ENCODE measurements around the gene PRDX5. TPM values are rescaled to one million over a fixed set of nuclear protein-coding genes. Genes with fewer than 3 reads are reported as not detected.
A peak's percentile ranks its signal among the peaks of the same experiment; 100 is the strongest.

PRDX5 gene
- total RNA-seq, 1 donor from 2014 or later, result 245 TPM

DNA sequence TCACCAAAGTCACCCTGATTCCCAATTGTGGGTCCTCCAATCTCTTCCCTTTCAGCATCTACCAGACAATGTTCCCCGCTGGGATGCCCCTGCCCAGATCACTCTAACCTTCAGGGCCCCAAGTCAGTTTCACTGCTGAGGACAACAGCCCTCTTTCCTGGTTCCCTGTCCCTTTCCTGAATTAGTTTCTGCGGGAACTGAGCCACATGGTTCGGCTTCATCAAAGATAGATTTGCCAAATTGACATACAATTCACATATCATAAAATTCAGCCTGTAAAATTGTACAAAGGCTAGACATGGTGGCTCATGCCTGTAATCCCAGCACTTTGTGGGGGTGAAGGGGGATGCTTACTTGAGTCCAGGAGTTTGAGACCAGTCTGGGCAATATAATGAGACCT is 10.1 kb downstream of the PRDX5 start:
- DNase-seq, result no peak

DNA sequence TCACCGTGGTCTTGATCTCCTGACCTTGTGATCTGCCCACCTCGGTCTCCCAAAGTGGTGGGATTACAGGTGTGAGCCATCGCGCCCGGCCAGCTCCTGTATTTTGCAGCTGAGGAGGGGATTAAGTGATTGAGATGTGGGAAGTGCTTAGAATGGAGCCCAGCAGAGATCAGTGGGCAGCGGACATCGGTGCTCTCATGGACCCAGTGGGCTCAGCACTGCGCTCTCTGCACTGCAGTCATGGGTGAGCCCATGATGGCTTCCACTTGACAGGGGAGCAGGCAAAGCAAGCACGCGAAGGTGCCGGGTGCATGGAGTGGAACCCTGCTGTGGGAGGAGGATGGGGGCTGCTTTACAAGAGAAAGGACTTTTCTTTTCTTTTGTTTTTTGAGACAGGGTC is 13.0 kb downstream of the PRDX5 start:
- DNase-seq, result no peak

DNA sequence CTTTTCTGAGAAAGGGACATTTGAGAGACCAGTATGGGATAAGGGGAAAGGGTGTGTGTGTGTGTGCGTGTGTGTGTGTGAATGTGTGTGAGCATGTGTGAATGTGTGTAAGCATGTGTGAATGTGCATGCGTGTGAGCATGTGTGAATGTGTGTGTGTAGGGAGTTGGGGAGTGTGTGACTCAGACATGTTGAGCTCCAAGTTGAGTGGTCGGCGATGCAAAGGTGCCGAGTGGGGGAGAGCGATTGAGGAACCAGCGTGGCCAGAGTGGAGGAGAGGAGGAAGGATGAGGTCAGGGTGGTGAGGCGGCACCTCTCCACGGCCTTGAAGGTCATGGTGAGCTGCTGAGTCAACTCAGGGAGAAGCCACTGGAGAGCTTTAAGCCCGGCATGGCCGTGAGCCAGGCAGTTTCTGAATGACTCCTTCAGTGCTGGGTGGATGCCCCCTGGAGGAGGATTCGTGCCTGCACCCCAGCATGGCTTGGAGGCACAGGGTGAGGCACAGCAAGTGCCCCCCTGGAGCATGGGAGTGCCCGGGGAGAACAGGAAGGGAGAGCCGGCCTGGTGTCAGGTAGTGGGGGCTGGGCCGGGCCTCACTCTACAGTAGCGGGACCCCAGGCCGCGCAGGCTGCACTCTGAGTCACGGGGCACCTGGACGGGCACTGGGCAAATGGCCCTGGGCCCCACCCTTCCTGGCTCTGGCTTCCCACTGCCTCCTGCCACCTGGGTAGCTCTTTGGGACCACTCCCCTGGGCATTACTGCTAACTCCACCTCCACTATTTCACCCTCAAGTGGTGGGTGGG is 13.8 kb downstream of the PRDX5 start:
- DNase-seq, result peak; percentile 85

DNA sequence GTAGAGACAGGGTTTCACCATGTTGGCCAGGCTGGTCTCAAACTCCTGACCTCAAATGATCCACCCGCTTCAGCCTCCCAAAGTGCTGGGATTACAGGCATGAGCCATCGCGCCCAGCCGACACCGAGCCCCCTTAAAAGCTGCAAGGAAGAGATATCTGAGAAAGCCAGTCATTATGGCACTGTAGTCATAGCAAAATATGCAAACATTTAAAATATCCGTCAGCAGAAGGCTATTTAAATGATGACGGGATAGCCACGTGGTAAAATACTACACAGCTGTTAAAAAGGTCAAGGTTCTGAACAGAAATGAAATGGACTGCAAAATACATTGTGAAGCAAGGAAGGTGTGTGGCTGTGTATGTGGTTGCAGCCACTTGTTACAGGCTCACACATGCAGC is 15.6 kb downstream of the PRDX5 start:
- no peak for DNase-seq

DNA sequence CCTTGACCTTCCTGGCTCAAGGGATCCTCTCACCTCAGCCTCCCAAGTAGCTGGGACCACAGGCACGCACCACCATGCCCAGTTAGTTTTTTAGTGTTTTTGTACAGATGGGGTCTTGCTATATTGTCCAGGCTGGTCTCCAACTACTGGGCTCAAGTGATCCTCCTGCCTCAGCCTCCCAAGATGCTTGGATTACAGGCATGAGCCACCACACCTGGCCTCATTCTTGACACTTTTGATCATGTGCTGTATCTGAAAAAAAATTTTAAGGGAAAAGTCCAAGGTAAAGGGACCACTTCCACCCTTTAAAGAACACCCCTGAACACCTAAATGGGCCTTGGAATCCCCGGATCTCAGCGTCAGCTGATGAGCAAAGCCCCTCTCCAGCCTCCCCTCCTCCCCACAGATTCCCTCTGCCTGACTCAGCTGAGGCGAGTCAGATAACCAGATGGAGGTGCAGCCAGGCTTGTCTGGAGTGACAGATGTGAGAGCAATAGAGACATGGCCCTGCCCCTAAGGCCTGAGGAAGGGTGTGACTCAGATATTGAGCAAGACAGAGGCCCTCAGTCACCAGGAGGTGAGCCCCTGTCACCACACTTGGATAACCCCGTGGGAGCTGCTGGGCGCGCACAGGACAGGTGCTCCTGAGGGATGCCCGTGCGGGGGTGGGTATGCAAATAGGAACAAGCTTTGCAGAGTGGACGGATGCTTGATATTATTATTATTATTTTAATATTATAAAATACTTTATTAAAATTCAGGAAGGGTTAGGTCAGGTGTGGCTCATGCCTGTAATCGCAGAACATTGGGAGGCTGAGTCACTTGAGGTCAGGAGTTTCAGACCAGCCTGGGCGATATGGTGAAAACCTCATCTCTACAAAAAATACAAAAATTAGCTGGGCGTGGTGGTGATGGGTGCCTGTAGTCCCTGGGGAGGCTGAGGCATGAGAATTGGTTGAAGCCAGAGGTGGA is 17.1 kb downstream of the PRDX5 start:
- DNase-seq, result peak; percentile 45

DNA sequence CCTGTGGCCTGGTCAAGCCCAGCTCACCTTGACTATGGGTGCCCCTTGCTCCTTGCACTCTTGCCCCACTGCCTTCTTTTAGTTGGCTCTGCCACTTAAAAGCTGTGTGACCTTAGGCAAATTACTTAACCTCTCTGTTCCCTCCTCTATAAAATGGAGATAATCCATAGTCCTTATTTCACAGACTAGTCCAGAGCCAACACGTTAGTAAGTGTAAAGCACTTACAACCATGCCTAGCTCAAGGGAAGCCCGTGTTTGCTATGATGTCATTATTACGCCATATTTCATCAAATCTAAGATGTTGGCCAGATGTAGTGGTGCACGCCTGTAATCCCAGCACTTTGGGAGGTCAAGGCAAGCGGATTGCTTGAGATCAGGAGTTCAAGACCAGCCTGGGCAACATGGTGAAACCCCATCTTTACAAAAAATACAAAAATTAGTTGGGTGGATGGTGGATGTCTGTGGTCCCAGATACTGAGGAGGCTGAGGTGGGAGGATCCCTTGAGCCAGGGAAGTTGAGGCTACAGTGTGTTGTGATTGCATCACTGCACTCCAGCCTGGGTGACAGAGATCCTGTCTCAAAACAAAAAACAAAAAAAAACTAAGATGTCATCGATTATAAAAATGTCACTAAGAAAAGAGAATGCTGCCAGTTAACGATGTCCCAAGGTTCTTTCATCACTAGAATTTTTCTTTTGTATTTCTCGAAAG is 19.8 kb downstream of the PRDX5 start:
- DNase-seq, result no peak

DNA sequence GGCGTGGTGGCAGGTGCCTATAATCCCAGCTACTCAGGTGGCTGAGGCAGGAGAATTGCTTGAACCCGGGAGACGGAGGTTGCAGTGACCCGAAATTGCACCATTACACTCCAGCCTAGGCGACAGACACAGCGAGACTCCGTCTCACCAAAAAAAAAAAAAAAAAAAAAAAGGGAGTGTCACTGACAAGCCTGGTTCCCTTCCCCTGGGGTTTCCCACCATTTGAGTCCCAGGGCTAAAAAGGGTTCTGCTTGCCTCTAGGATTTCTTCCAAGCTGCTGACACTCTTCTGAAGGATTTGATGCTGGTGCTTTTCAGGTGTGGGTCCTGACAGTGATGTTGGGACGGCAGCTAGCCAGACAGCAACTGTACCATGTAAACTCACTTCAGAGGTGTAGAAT is 20.8 kb downstream of the PRDX5 start:
- no peak for DNase-seq

DNA sequence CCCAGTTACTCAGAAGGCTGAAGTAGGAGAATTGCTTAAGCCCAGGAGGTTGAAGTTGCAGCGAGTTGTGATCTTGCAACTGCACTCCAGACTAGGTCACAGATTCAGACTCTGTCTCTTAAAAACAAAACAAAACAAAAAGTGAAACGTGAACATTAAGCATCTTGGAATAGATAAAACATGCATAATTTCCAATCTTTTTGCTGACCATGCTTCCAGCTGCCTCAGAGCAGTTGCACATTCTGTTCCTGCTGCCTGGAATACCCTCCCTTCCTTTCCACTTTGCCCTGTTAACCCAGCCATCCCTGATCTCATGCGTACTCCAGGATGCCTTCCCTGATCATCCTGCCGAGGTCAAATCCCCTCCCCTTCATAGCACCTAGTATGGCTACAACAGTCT is 21.4 kb downstream of the PRDX5 start:
- no peak for DNase-seq

DNA sequence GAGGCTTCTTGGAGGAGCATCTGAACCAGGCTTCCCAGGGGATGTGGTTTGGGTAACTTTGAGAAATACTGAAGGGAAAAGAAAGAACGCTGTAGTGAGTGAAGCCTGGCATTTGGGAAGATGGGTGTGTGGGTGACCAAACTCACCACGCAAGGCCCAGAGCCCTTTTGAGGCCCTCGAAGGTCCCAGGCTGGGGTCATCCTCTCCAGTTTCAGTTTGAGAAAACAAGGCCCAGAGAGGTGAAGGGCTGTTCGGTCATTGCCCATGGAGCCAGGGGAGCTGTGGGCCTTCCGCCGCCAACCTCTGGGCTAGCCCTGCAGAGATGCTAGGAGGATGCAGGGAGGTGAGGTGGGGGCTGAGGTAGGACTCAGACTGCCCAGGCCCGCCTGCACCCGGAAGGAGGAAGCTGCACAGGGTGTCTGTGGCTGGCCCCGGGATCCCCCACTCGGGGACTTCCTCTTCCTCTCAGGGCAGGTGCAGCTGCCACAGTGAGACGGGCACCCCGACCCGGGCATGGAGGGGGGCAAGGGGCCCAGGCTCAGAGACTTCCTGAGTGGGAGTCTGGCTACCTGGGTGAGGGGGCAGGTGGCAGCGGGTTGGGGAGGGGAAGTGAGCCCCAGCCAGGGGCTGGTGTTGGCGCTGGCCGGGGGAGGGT is 22.0 kb downstream of the PRDX5 start, which contains the start of gene CCDC88B:
Gene CCDC88B (plus strand): TSS at position 451 of the 655 bp plus-strand sequence. CDS start 63 bp downstream, at position 514.
- DNase-seq, result no peak

DNA sequence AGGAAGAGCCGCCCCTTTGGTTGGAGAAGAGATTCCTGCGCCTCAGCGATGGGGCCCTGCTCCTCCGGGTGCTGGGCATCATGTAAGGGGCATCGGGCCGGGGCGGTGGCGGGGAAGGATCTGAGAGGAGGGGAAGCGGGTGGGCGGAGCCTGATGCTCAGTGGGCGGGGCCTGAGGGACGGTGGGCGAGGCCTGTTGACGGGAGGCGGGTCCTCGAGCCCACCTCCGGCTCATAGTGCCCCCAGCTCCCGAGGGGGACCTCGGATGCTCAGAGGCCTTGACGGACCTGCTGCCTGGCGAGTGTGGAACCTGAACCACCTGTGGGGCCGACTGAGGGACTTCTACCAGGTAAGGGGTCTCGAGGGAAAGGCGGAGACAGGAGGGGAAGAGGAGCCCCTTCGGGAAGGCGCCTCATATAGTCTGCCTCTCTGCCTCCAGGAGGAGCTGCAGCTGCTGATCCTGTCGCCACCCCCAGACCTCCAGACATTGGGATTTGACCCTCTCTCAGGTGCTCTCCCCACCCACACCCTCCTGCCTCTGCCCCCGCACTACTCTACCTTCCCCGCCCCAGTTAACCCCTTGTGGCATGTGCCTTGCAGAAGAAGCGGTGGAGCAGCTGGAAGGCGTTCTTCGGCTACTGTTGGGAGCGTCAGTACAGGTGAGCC is 22.9 kb downstream of the PRDX5 start:
- DNase-seq, result peak; percentile 25

DNA sequence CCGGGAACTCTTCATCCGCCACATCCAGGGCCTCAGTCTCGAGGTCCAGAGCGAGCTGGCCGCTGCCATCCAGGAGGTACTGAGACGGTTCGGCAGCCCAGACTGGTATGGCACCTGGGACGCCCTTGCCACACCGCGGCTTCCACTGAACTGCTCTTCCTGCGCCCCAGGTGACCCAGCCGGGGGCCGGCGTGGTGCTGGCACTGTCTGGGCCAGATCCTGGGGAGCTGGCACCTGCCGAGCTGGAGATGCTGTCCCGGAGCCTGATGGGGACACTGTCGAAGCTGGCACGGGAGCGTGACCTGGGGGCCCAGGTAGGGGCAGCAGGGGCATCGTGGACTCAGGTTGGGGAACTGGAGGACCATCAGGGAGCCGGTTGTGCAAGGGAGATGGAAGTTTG is 23.5 kb downstream of the PRDX5 start:
- no peak for DNase-seq

DNA sequence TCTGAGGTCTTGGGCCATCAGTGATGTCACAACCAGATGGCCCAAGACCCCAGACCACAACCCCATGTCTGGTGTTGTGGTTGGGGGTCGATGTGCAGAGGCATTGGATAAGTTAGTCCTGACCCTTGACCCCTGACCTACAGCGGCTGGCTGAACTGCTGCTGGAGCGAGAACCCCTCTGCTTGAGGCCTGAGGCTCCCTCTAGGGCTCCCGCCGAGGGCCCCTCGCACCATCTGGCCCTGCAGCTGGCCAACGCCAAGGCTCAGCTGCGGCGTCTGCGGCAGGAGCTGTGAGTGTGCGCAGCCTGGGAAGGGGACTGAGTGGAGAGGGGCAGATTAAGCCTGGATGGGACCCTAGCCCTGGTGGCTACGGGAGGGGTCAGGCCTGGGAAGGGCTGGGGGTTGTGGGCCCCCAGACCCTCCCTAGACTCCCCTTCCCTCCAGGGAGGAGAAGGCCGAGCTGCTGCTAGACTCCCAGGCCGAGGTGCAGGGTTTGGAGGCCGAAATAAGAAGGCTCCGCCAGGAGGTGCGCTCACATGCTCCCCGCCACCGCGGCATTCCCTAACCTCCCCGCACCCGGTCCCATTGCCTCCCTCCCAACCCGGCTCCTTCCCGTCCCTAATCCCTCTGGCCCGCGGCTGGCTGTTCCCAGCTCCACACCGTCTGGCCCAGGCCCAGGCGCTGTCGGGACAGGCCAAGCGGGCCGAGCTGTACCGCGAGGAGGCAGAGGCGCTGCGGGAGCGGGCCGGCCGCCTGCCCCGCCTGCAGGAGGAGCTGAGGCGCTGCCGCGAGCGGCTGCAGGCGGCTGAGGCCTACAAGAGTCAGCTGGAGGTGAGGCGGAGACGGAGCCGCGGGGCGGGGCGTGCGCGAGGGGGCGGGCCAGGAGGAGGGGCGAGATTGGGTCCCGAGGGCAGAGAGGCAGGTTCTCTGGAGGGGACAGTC is 24.2 kb downstream of the PRDX5 start:
- DNase-seq, result peak; percentile 90

DNA sequence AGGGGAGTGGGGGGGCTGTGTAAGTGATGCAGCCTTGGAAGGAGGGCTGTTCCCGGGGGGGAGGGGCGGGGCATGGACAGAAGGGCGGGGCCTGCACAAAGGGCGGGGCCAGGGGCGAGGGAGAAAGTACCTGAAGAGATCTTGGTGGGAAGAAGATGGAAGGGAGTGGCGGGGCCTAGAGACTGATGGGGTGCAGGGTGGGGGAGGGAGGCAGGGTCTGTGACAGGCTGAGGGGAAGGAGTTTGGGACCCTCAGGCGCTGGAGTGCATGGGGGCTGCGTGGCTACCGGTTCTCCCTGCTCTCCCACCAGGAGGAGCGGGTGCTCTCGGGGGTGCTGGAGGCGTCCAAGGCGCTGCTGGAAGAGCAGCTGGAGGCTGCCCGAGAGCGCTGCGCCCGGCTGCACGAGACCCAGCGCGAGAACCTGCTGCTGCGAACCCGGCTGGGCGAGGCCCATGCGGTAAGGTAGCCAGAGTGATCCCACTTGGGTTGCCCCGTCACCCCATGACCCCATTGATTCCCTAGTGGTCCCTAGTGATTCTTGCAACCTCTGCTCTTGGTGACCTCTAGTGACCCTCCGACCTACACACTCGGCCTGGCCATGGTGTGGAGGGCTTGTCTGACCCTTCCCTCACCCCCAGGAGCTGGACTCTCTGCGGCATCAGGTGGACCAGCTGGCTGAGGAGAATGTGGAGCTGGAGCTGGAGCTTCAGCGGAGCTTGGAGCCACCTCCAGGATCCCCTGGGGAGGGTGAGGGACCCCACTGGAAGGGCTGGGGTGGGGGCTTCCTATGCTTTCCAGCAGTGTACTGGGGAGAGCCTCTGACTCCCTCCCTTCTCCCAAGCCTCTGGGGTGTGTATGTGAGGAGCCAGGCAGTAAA is 25.2 kb downstream of the PRDX5 start:
- no peak for DNase-seq

DNA sequence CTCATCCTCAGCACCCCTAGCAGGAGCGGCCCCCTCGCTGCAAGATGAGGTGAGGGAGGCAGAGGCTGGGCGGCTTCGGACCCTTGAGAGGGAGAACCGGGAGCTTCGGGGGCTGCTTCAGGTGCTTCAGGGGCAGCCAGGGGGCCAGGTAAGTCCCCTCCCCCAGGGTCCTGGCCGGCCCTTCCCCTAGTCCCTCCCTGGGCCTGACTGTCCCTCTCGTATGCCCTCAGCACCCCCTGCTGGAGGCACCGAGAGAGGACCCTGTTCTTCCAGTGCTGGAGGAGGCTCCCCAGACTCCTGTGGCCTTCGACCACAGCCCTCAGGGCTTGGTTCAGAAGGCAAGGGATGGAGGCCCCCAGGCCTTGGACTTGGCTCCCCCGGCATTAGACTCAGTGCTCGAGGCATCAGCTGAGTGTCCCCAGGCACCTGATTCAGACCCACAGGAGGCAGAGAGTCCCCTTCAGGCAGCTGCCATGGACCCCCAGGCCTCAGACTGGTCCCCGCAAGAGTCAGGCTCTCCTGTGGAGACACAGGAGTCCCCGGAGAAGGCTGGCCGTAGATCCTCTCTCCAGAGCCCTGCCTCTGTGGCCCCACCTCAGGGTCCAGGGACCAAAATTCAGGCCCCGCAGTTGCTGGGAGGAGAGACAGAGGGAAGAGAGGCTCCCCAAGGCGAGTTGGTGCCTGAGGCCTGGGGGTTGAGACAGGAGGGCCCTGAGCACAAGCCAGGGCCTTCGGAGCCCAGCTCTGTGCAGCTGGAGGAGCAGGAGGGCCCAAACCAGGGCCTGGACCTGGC is 26.0 kb downstream of the PRDX5 start:
- DNase-seq, result peak; percentile 30

DNA sequence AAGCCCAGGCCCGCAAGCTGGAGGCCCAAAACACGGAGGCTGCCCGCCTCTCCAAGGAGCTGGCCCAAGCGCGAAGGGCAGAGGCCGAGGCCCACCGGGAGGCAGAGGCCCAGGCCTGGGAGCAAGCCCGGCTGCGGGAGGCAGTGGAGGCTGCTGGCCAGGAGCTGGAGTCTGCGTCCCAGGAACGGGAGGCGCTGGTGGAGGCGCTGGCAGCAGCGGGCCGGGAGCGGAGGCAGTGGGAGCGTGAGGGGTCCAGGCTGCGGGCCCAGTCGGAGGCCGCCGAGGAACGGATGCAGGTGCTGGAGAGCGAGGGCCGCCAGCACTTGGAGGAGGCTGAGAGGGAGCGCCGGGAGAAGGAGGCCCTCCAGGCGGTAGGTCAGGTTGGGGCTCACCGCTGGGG is 26.9 kb downstream of the PRDX5 start:
- no peak for DNase-seq

DNA sequence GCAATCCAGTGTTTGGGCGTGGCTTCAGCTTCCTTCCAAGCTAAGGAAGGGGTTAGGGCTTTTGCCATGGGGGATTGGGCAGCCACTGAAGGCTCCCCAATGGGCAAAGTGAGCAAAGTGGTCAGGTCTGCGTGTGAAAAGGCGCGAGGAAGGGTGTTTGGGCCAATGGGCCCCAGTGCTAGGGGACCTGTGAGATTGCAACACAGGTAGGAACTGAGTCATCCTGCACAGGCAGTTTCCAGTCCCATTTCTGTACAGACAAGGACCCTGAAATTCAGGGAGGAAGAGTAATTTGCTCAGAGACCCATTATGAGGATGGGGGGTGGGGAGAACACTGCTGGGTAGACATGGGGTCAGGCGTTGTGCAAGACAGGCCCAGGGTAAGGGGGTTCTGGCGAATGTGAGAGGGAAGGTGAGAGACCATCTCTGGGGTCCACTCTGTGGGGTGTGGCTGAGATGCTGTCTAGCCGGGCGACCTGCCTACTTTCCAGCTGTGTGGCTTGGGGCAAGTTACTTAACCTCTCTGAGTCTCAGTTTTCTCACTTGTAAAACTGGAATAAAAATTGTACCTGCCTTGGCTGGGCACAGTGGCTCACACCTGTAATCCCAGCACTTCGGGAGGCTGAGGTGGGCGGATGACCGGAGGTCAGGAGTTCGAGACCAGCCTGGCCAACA is 29.4 kb downstream of the PRDX5 start:
- no peak for DNase-seq

DNA sequence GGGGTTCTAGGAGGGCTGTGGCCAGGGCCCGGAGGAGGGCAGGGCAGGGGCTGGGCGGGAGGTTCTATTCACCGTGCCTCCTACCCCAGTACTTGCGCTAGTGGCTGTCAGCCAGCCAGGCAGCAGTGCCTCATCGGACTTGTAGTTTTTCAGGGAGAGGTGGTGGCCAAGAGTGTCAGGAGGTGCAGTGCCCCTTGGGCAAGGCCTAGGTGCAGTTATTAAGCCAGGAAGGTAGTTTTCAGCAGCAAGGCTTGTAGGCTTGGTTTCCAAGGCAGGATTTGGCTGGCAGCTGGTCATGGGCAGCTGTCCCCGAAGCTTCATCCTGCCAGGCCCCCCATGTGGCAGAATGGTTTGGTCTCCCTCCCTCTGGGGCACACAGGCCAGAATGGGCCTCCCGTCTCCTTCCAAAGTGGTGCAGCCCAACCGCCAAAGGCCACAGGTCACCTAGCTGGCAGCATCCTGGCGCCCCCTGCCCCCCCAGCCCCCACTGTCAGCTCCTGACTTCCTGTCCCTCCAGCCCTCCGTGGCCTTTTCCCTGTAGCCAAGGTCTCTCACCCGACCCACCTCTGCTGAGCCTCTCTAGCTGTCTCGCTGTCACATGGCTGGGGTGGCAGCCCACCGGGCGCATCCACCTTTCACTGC is 30.6 kb downstream of the PRDX5 start:
- no peak for DNase-seq

DNA sequence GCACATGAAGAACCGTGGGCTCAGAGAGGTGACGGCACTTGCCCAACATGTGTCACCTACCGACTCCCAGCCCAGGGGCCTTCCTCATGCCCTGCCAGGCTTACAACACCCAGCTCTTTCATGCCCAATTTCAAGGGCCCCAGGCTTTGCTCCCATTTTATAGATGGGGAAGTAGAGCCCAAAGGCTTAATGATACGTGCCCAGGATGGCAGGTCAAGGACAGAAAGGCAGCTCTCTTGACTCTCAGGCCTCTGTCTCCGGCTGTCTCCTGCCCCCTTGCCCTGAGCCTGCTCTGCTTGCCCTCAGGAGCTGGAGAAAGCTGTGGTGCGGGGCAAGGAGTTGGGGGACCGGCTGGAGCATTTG is 31.1 kb downstream of the PRDX5 start:
- no peak for DNase-seq
